GM21423 (cell line): ENCODE measurements around the gene CAPZB.
A peak's percentile ranks its signal among the peaks of the same experiment; 100 is the strongest.
"Not testable (repeated sequence)": the region's sequence is repeated elsewhere in the genome, so short reads cannot be mapped to it uniquely, and the experiment has no call there.

Source experiments
- ATAC-seq: cut with Tn5 transposase; IDR thresholded peaks from one replicate; pipeline ENCODE4 v1.9.1; 2021; ENCODE audit warnings: mild to moderate bottlenecking, moderate library complexity; ENCODE audit not compliant: unreplicated experiment

The CAPZB gene

DNA sequence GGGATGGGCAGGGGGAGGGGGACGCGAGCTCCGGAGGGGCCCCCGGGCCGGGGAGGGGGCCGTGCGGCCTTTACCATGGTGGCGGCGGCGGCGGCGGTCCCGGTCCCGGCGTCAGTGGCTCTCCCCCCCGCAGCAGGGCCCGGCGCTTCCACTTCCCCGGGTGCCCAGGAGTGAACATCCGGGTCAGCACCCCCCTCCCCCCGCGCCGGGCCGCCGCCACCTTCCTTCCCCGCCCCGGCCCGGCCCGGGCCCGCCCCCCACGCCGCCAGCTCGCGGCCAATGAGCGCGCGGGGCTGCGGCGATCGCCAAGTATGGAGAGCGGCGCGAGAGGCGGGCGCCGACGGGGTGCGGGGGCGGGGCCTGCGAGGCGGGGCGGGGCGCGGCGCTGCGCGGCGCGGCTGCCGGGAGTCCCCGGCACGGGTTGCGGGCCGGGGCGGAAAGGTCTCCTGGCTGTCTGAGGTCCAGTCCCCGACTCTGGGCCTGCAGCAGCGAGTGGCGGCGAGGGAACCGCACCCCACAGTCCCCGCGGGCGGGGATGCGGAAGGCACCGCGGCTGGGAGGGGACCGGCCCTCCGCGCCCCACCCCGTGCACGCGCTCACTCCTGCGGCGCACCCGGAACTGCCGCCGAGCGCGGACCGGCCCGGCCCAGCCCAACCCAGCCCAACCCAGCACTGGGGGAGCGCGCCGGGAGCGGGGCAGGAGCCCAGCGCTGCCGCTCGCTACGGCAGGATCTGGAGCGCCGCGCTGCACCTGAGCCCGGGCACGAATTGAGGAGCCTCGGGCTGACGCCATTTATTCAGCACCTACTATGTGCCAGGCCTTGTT is at the start of gene CAPZB:
TSS of gene CAPZB (minus strand) at position 178 of the 826 bp plus-strand sequence. CDS start at position 77, 101 bp downstream.
- ATAC-seq: peak; percentile 67

DNA sequence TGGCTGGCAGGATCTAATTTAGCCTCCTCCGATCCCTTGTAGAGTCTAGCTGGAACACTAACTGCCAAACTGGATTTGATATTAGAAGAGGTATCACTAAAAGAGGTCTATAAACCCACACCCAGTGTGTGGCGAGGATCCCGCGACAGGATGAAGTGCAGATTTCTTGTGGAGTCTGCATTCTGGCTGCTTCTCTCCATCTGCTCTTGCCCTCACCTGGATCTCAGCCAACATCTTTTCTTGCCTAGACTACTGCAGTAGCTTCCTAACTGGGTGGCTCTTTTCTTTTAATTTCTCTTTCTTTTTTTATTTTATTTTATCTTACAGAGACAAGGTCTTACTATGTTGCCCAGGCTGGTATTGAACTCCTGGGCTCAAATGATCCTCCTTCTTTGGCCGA is 48.9 kb upstream of the CAPZB start:
- no peak for ATAC-seq

DNA sequence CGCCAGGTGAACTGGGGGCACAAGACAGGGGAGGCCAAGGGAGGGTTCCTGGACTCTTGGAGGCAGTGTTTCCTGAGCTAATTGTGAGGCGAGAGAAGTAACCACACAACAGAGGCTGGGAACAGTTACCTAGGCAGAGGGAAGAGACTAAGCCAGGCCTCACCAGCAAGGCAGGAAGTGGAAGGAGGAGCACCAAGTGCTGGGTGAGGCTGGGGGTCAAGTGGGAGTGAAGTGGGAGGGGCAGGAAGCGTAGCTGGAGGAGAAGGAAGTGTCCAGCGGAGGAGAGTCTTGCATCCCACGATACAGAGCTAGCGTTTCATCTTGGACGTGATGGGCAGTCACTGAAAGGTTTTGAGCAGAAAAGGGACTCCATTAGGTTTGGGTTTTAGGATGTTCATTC is 48.3 kb upstream of the CAPZB start:
- no peak for ATAC-seq

DNA sequence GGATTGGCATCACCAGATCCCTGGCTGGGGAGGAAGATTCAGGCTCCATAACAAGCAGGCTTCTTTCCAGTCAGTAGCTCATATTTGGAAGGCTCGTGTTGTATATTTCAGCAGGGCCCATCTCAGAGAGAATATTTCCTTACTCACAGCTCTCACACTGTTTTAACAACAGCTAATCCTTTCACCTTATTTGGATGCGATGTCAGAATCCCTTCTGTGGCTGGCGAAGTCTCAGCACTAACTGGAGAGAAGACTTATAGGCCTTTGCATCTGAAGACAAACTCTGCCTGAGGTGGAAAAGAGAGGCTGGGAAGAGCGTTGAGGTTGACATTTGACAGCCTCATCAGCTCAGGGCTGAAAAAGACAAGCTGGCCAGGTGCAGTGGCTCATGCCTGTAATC is 47.2 kb upstream of the CAPZB start:
- ATAC-seq: no peak

DNA sequence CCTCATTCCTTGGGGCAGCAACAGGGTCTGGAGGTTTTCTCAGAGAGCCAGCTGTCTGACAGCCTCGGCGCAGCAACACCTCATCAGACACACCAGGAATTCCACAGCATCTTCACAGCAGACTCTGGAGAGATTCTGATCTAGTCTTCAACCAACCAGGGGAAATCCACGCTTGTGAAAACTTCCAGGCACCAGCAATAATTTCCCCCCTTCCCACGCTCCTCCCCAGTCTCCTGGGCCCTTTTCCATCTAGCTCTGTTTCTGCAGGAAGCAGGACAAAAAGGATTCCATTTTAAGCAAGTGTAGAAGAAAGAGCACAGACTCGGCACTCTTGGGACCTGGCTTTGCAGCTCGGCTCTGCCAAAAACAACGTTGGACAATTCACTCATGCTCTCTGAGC is 44.3 kb upstream of the CAPZB start:
- no peak for ATAC-seq

DNA sequence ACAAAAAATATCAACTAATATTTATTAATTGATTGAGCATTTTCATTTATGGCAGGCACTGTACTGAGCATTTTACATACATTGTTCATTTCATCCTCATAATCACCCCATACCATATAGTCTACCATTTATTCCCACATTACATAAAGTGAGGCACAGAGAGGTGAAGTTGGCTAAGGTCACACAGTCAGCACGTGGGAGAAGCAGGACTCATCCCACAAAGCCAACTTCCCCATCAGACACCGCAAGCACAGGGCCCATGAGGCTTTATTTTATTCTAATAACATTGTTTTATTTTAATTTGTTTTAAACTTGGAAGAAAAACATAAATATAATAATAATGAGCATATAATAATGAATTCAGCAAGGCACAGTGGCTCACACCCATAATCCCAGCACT is 43.1 kb upstream of the CAPZB start:
- ATAC-seq: no peak

DNA sequence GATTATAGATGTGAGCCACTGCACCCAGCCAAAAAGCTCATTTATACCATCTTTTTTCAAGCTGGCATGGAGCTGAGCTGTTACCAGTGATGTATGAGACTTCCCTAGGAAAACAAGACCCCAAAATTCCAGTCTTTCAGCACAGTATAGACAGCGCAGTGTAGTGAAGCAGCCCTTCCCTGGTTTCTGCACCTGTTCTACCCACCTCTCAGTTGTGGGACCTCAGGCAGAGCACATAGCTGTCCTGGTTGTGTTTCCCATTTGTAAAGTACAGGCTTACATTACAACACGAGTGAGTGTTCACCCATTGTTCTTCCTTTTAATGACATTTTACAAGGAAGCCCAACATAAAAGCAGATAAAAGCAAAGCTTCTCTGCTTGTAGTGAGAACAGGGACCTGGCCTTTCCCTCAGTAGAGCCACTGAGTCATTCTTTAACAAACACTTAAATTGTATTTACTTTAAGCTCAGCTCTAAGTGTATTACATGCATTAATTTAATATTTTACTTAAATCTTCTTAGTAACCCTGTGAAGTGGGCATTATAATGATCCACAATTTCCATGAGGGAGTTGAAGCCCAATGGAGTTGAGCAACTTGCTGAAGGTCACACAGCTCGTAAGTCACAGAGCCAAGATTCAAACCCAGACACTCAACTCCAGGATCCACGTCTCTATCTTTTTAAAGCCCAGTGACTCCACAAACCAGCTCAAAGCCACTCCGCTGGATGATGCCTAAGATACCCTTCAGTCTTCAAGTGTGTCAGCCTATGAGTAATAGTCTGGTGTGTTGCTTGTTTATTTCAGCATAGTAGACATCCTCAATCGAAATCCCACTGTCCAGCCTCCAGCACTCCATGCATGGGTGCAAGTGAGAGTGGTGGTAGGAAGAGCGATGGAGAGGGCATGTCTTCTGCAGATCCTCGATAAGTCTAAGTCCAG is 40.5 kb upstream of the CAPZB start:
- ATAC-seq: no peak

DNA sequence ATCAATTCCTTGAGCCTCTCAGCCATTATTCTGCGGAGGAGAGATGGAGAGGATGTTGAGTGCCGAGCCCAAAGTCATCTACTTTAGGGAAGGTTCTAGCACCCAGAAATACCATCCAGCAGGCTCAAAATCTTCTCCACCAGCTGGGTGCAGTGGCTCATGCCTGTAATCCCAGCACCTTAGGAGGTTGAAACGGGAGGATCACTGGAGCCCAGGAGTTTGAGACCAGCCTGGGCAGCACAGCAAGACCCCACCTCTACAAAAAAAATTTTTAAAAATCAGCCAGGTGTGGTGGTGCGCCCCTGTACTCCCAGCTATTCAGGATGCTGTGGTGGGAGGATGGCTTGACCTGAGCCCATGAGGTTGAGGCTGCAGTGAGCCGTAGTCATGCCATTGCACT is 39.5 kb upstream of the CAPZB start:
- ATAC-seq: no peak

DNA sequence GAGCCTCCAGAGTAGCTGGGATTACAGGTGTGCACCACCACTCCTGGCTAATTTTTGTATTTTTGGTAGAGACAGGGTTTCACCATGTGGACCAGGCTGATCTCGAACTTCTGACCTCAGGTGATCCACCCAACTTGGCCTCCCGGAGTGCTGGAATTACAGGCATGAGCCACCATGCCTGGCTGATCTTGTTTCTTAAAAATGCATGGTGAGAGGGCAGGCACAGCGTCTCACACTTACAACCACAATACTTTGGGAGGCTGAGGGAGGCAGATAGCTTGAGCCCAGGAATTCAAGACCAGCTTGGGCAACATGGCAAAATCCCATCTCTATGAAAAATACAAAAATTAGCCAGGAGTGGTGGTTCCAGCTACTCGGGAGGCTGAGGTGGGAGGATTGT is 37.2 kb upstream of the CAPZB start:
- ATAC-seq: not testable (repeated sequence)

DNA sequence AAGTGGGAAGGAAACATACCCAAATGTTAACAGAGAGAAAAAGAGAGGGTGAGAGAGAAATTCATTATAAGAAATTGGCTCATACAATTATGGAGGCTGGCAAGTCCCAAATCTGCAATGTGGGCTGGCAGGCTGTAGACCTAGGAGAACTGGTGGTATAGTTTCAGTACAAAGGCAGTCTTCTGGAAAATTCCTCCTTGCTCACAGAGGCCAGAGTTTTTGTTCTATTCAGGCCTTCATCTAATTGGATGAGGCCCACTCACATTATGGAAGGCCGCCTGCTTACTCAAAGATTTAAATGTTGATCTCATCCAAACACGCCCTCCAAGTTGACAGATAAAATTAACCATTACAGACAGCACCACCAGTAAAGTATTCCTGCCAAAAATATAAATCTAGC is 36.1 kb upstream of the CAPZB start:
- no peak for ATAC-seq

DNA sequence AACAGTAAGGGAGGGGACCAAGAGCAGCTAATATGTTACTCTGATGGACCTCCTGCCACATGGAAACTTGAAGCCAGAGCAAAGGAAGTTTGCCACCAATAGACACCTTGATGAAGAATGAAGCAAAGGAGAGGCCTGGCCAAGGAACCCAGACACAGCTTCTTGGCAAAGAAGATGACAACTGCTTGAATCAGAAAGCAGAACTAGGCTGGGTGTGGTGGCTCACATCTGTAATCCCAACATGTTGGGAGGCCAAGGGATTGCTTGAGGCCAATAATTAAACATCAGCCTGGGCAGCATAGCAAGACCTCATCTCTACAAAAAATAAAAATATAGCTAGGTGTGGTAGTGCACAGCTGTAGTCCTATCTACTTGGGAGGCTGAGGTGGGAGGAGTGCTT is 31.7 kb upstream of the CAPZB start:
- ATAC-seq: no peak

DNA sequence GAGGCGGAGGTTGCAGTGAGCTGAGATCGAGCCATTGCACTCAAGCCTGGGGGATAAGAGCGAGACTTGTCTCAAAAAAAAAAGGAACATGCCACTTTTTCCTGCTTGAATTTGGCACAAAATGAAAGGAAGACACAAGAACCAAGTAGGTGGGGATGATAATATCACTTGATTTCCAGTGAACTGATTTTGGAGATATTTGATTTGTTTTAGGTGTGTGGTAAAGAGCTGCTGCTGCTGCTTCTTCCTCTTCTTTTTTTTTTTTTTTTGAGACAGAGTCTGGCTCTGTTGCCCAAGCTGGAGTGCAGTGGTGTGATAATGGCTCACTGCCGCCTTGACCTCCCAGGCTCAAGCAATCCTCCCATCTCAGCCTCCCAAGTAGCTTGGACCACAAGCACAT is 29.9 kb upstream of the CAPZB start:
- no peak for ATAC-seq

DNA sequence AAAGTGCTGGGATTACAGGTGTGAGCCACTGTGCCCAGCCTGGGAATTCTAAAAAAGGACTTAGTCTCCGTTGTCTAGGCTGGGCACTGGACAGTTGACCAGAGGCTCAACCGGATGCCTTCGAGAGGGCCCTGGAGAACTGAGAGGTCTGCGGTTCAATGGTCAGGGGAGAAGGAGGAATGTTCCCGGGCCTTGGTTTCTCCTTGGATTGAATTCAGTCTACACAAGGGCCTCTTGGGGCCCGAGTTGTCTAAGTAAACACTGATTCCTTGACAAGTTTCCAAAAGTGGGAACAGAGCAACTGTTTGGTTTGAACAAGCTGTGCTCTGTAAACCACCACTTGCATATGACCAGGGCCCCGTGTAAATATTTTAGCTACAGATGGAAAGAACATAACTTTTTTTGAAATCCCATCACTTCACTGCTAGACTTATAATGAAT is 29.1 kb upstream of the CAPZB start:
- no peak for ATAC-seq

DNA sequence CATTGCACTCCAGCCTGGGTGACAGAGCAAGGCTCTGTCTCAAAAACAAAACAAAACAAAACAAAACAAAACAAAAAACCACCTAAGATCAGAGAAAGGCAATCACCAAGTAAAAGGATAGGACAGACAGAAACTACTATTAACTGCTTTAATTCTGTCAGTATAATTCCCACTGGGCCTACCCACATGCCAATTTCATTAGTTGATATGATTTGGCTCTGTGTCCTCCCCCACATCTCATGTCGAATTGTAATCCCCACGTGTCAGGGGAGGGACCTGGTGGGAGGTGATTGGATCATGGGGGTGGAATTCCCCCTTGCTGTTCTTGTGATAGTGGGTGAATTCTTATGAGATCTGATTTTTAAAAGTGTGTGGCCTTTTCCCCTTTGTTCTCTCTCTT is 27.2 kb upstream of the CAPZB start:
- ATAC-seq: no peak

DNA sequence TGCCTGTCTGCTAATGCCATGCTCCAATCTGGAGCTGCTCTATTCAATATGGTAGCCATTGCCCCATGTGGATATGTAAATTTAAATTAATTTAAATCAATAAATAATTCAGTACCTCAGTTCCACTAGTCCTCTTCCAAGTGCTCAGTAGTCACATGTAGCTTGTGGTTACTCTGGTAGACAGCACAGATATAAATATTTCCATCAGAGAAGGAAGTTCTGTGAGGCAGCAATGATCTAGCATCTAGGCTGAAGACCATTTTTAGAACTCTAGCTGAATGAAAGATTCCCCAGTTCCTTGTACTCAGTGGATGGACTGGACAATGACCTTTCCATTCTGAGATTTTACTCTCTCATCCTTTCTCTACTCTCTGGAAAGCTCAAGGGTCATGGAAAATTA is 25.8 kb upstream of the CAPZB start:
- no peak for ATAC-seq

DNA sequence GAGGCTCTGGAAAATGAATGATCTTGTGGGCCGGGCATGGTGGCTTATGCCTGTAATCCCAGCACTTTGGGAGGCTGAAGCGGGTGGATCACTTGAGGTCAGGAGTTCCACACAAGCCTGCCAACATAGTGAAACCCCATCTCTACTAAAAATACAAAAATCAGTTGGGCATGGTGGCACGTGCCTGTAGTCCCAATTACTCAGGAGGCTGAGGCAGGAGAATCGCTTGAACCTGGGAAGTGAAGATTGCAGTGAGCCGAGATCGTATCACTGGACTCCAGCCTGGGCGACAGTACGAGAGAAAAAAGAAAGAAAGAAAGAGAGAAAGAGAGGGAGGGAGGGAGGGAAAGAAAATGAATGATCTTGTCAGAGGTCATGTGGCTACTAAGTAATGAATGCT is 24.3 kb upstream of the CAPZB start:
- not testable (repeated sequence) for ATAC-seq

DNA sequence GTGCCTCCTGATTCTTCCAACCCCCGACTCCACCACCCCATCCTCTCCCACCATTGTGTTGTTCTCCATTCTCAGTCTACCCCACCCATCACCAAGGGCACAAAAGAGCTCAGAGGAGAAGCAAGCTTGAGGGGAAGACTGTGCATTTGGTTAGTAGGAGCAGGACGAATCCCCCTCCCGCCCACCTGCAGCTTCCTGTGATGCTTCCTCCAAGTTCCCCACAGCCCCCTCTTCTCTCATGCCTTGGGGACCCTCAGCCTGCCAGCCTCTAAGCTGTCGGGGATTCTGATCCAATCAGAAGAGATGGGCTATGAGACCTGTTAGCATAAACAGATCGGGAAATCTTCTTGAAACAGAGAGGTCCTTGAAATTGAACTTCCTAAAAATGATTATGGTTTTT is 22.2 kb upstream of the CAPZB start:
- no peak for ATAC-seq

DNA sequence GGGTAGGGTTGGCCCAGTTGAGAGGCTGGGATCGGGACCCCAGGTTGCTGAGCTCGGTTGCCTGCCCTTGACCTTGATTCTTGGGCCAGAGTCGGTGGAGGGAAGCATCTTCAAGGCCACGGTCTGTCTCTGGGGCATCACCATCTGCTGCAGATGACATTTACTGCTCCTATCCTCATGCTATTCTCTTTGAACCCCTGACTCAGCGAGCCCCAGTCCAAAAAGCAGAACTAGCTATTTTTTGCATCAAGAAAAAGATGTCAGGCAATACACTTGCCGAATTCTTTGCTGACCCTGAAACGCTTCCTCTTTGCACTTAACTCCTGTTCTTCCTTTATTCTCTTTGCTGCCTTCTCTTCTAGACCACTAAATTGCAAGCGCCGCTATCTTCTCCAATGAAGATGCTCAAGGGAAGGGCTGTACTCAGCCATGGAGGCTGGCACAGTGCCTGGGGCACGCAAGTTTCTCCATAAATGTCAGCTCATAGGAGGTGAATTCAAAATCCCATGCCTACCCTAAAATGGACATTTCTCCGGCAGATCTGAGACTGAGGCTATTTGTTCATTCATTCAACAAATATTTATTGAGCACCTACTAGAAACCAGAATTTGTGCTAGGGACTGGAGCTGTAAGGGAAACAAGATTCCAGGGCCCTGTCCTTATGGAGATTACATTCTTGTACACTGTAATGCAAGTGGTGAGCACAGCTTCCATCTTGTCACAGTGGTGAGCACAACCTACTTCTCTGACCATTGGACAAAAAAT is 20.5 kb upstream of the CAPZB start:
- no peak for ATAC-seq

DNA sequence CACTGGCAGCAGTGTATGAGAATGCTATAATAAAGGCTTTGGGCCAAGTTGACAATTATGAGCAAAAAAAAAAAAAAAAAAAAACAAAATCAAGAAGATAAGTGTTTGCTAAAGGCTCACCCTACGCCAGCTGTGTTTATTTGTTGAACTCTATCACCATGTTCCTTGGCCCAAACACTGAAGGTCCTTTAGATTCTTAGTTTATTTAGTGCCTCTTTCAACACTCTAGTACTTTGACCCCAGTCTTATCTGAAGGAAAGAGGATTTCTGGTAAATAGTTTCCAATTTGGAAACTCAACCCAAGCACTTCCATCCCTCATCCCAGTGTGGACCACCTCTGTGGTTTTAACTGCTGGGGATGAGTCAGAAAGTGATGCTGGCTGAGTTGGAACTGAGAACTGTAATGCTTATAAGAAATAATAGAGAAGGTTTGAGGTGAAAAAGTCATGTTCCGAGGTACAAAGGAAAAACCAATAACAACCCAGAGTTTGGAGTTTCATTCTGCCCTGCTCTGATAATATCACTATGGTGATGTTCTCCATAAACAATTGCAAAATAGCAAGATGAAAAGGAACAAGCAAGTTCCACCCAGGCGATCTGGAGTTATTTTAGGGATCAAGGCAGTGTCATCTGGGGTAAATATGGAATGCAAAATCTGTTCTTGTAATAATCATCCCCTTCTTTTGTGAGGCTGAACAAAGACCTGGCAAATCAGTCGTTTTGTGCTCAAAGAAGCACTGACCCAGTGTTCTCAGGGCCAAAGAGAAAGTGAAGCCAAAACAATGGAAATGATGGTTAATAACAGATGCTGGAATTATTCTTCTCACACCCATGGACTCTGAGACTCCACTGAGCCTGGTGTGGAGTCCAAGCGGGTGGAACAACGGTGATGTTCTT is 19.7 kb upstream of the CAPZB start:
- ATAC-seq: no peak

DNA sequence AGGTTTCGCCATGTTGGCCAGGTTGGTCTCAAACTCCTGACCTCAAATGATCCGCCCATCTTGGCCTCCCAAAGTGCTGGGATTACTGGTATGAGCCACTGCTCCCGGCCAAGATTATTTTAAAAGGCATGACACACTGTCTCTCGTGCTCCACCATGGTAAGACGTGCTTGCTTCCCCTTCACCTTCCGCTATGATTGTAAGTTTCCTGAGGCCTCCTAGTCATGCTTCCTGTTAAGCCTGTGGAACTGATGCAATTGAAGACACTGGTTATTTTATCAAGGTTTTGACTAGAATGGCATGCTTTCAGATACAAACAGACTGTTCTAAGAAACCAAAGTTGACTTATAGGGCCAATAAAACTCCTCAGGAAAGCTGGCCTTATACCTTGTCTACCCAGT is 16.9 kb upstream of the CAPZB start:
- ATAC-seq: not testable (repeated sequence)
